ENCODE results near the gene BSN.

The BSN gene

GRCh38 chr3:49719214-49719884, 165.1 kb downstream of the BSN start, which contains the start of gene AMIGO3:
TSS of gene AMIGO3 (minus strand) at chr3:49719684. CDS start at chr3:49719465, 219 bp downstream.
- peak; percentile 94 for DNase-seq

All from right forelimb (tissue), 1 donor.